ENCODE measurements around the gene SNCG.
"Not testable (repeated sequence)": the region's sequence is repeated elsewhere in the genome, so short reads cannot be mapped to it uniquely, and the experiment has no call there.

Gene SNCG

GRCh38 chr10:86944907-86945306 lies 13.5 kb upstream of the SNCG start:
- DNase-seq (ENCODE audit: low read depth in 4 of 4, low spot score in 1 of 4) = no peak

- DNase-seq (ENCODE audit: low read depth in 4 of 4, low spot score in 1 of 4) = no peak
Measured at GRCh38 chr10:86945361-86946212, 12.8 kb upstream of the SNCG start.

GRCh38 chr10:86946213-86947155 lies 11.9 kb upstream of the SNCG start:
- no peak for DNase-seq (ENCODE audit: low read depth in 4 of 4, low spot score in 1 of 4)

- not testable (repeated sequence) for DNase-seq (ENCODE audit: low read depth in 4 of 4, low spot score in 1 of 4)
Measured at GRCh38 chr10:86947806-86948205, 10.6 kb upstream of the SNCG start.

GRCh38 chr10:86950349-86950748 lies 8.1 kb upstream of the SNCG start:
- DNase-seq (ENCODE audit: low read depth in 4 of 4, low spot score in 1 of 4) = no peak

GRCh38 chr10:86951184-86951761 lies 7.1 kb upstream of the SNCG start:
- DNase-seq (ENCODE audit: low read depth in 4 of 4, low spot score in 1 of 4) = no peak

- no peak for DNase-seq (ENCODE audit: low read depth in 4 of 4, low spot score in 1 of 4)
Measured at GRCh38 chr10:86952106-86952505, 6.3 kb upstream of the SNCG start.

- DNase-seq (ENCODE audit: low read depth in 4 of 4, low spot score in 1 of 4) = not testable (repeated sequence)
Measured at GRCh38 chr10:86952697-86953096, 5.7 kb upstream of the SNCG start.

GRCh38 chr10:86953747-86954680 lies 4.4 kb upstream of the SNCG start:
- DNase-seq (ENCODE audit: low read depth in 4 of 4, low spot score in 1 of 4) = no peak

GRCh38 chr10:86954681-86955500 lies 3.5 kb upstream of the SNCG start:
- no peak for DNase-seq (ENCODE audit: low read depth in 4 of 4, low spot score in 1 of 4)

GRCh38 chr10:86955501-86956194 lies 2.8 kb upstream of the SNCG start:
- no peak for DNase-seq (ENCODE audit: low read depth in 4 of 4, low spot score in 1 of 4)

- no peak for DNase-seq (ENCODE audit: low read depth in 4 of 4, low spot score in 1 of 4)
Measured at GRCh38 chr10:86956195-86956847, 2.1 kb upstream of the SNCG start.

GRCh38 chr10:86956848-86957448 lies 1.5 kb upstream of the SNCG start:
- DNase-seq (ENCODE audit: low read depth in 4 of 4, low spot score in 1 of 4) = no peak

GRCh38 chr10:86957471-86958115 lies 806 bp upstream of the SNCG start, which contains the start of gene MMRN2:
TSS of gene MMRN2 (minus strand) at chr10:86957615. CDS start at chr10:86957541, 74 bp downstream.
- no peak for DNase-seq (ENCODE audit: low read depth in 4 of 4, low spot score in 1 of 4)

- no peak for DNase-seq (ENCODE audit: low read depth in 4 of 4, low spot score in 1 of 4)
Measured at GRCh38 chr10:86958901-86959736, 720 bp downstream of the SNCG start.

GRCh38 chr10:86959737-86960002 lies 1.3 kb downstream of the SNCG start:
- no peak for DNase-seq (ENCODE audit: low read depth in 4 of 4, low spot score in 1 of 4)

All from stimulated activated CD4-positive, alpha-beta T cell treated with anti-CD3 and anti-CD28 coated beads, Interleukin-1b, Interleukin-23, amount 100 ng/mL, for 24 hours (primary cell).